Stimulated activated CD4-positive, alpha-beta T cell treated with anti-CD3 and anti-CD28 coated beads, Interleukin-15, amount 100 ng/mL, for 1 hour (primary cell): ENCODE measurements around the gene RGS9.
"Not testable (repeated sequence)": the region's sequence is repeated elsewhere in the genome, so short reads cannot be mapped to it uniquely, and the experiment has no call there.

Experiments used
- DNase-seq, 2 donors: peaks; one replicate each; pipeline ENCODE4 v3.0.0-alpha.2; 2020; ENCODE audit warnings: low read depth in 1 of 2, low spot score in 1 of 2

RGS9 gene

DNA sequence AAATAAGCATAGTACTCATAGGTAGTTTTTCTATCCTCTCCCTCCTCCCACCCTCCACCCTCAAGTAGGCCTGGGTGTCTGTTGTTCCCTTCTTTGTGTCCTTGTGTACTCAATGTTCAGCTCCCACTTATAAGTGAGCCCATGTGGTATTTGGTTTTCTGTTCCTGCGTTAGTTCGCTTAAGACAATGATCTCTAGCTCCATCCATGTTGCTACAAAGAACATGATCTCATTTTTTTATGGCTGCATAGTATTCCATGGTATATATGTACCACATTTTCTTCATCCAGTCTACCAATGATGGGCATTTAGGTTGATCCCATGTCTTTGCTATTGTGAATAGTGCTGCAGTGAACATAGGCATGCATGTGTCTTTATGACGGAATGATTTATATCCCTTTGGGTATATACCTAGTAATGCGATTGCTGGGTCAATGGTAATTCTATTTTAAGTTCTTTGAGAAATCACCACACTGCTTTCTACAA, 43.6 kb downstream of the RGS9 start:
- not testable (repeated sequence) for DNase-seq

- no peak for DNase-seq
These were observed 44.3 kb downstream of the RGS9 start for GRCh38 chr17:65181237-65182061.

GRCh38 chr17:65182233-65182632, 45.1 kb downstream of the RGS9 start:
- no peak for DNase-seq

GRCh38 chr17:65183736-65184135, 46.6 kb downstream of the RGS9 start:
- DNase-seq, result no peak

GRCh38 chr17:65184235-65184959, 47.2 kb downstream of the RGS9 start:
- DNase-seq, result no peak

DNA sequence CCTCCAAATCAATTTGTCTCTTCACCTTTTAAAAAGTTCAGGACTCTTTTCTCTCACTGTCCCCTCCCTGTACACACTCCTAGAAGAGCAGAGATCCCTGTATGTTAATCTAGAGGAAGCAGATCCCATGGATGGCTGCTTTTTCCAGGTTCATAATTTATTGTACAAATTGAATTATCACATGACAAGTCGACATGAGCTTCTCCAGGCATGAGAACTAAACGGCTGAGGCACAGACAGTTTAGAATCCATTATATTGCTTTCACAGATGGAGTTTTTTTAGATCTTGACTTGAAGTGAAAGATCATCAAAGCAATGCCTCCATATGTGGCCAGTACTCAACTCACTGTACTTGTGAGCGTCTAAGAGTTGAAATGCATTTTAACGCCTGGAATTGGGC, 47.9 kb downstream of the RGS9 start:
- no peak for DNase-seq

GRCh38 chr17:65185668-65186382, 48.7 kb downstream of the RGS9 start:
- no peak for DNase-seq

DNA sequence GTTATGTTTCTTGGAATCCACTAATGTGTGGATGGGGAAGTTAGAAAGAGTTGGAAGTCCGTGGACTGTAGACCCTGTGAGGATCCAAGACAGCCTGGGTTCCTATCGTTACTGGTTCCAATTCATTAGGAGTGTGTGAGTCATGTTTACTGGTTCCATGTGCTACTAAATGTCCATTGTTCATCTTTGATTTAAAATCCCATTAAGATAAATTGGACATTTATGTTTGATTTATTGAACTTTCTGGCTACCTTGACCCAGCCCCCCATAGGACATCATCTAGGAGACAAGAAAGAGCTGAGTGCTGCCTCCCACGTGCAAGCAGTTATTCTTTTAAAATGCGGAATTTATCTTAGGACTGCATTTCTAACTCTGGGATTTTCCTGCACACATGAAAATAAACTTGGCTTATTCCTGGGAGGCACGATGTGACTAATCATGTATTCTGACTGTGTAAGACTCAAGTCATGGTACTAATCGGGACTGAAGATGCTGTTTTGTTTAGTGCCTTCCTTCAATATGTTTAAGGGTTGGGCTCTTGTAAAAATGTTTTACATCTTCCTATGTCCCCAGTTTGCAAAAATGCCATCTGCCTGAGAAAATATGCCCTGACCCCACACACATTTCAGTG, 53.4 kb downstream of the RGS9 start:
- DNase-seq, result no peak

DNA sequence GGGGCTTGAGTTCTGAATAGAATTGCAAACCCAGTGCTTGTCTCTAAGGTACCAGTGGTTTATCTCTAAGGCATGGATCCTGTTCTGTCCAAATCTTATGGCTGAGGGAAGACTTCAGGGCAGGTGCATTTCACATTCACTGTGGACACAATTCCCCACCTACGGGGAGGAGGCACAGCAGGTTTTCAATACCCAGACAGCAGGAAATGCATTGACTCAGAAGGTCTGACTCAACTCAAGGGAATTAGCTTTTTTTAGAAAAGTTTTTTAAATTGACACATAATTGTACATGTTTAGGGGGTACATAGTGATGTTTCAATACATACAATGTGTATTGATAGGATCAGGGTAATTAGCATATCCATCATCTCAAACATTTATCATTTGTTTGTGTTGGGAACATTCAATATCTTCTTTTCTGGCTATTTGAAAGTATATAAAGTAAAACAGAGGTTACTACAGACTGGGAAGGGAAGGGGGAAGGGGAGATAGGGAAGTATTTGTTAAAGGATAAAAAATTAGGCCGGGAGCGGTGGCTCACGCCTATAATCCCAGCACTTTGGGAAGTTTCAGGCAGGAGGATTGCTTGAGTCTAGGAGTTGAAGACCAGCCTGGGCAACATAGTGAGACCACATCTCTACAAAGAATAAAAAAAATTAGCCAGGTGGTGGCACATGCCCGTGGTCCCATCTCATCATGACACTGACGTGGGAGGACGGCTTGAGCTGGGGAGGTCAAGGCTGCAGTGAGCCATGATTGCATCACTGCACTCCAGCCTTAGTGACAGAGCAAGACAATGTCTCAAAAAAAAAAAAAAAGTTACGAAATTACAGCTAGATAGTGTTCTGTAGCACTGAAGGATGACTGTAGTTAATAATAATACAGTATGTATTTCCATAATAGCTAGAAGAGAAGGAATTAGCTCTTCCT, 54.9 kb downstream of the RGS9 start:
- DNase-seq, result no peak

DNA sequence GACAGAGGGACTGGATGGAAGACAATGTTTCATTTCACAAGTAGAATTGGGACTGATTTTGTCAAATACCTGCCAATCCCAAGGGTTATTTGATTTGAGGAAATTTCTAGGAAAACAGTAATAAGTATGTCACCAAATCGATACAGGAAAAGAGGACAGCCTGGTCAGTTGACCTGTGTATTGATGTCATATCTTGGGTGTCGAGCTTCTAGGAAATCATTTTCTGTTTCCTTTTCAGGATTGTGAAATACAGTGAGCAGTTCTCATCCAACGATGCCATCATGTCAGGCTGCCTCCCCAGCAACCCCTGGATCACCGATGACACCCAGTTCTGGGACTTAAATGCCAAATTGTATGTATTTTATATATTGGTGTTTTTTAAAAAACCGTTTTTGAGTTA, 56.1 kb downstream of the RGS9 start:
- DNase-seq, result no peak

DNA sequence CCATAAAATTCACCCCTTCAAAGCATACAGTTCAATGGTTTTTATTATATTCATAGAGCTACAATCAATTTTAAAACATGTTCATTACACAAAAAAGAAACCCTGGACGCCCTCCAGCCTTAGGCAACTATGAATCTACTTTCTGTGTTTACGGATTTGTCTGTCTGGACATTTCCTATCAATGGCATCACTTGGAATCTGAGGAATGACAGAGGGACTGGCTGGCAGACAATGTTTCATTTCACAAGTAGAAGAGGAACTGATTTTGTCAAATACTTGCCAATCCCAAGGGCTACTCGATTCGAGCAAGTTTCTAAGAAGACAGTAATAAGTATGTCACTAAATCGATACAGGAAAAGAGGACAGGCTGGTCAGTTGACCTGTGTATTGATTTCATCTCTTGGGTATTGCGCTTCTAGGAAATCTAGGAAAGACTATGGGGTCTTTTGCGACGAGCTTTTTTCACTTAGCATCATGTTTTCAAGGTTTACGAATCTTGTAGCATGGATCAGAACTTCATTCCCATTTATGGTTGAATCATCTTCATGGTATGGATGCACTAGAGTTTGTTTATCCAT, 56.6 kb downstream of the RGS9 start:
- DNase-seq, result no peak

DNA sequence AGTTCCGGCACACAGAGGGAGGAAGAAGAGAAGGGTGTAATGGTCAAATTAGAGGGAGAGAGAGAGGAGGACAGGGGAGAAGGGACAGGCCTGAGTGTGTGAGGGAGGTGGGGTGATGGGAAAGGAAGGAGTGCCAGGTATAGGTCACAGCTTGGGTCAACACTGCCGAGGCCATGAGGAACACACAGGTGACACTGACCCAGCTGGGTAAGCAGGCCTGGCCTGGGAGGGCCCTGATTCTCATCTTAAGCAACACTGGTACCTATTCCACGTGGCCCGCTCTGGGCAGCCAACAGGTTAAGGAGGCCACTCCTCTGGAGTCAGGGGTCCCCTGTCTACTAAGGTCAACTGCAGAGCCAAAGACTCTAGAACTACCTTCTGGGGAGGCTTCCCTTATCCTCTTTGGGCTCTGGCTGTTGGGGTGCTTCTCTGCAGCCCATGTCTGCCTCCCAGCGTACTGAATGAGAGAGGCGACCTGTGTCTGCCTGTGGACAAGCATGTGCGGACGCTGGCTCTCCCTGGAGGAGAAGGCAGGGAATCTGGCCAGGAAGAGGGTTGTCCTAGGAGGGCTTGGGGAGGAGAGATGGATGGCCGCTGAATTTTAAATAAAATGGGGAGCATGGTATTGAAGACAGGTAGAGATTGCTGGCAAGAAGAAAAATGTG, 57.6 kb downstream of the RGS9 start:
- no peak for DNase-seq

GRCh38 chr17:65195716-65196115, 58.5 kb downstream of the RGS9 start:
- DNase-seq, result no peak

GRCh38 chr17:65196617-65197016, 59.4 kb downstream of the RGS9 start:
- DNase-seq, result no peak

GRCh38 chr17:65197201-65197600, 60.0 kb downstream of the RGS9 start:
- DNase-seq, result no peak

- no peak for DNase-seq
These were observed 61.6 kb downstream of the RGS9 start for GRCh38 chr17:65198653-65199382.

- DNase-seq, result no peak
These were observed 64.2 kb downstream of the RGS9 start for GRCh38 chr17:65201331-65201730.

- no peak for DNase-seq
These were observed 65.8 kb downstream of the RGS9 start for GRCh38 chr17:65202844-65203571.
